MM.1S (cell line): ENCODE measurements around the gene SDE2.
"Not testable (repeated sequence)": the region's sequence is repeated elsewhere in the genome, so short reads cannot be mapped to it uniquely, and the experiment has no call there.

Experiments
- DNase-seq: peaks from one replicate; pipeline ENCODE4 v3.0.0-alpha.2; 2015
- H2AFZ ChIP-seq: fragments of 300-600 bp; sonication (generic); 2 replicates; pipeline ENCODE4 v1.6.0; 2016; ENCODE audit warnings: antibody characterized with exemption, low read length
- H3F3A ChIP-seq: fragments of 300-600 bp; sonication (generic); 2 replicates; pipeline ENCODE4 v1.6.1; 2016; ENCODE audit warnings: mild to moderate bottlenecking, antibody characterized with exemption, low read length, moderate library complexity, mixed read lengths; ENCODE audit not compliant: insufficient read depth
- H3K27ac ChIP-seq: fragments of 300-600 bp; sonication (generic); 2 replicates; pipeline ENCODE4 v1.5.1; 2016; ENCODE audit warnings: mild to moderate bottlenecking, low read length
- H3K27me3 ChIP-seq: fragments of 300-600 bp; sonication (generic); replicated peaks from 2 replicates; pipeline ENCODE4 v1.6.0; 2016; ENCODE audit warnings: low read length; ENCODE audit not compliant: insufficient read depth
- H3K36me3 ChIP-seq: fragments of 300-600 bp; sonication (generic); replicated peaks from 2 replicates; pipeline ENCODE4 v1.6.1; 2016; ENCODE audit warnings: mild to moderate bottlenecking, low read length, mixed read lengths; ENCODE audit not compliant: insufficient read depth
- H3K4me1 ChIP-seq: fragments of 300-600 bp; sonication (generic); 2 replicates; pipeline ENCODE4 v1.6.1; 2016; ENCODE audit warnings: low read length, mixed read lengths
- H3K4me2 ChIP-seq: fragments of 300-600 bp; sonication (generic); 2 replicates; pipeline ENCODE4 v1.6.0; 2016; ENCODE audit warnings: low read depth, low read length
- H3K4me3 ChIP-seq: fragments of 300-600 bp; sonication (generic); 2 replicates; pipeline ENCODE4 v1.5.1; 2016; ENCODE audit warnings: low read length, mixed read lengths
- H3K79me2 ChIP-seq: fragments of 300-600 bp; sonication (generic); 2 replicates; pipeline ENCODE4 v1.6.1; 2016; ENCODE audit warnings: mixed run types, low read length, mixed read lengths
- H3K9ac ChIP-seq: fragments of 300-600 bp; sonication (generic); 2 replicates; pipeline ENCODE4 v1.6.1; 2016; ENCODE audit warnings: low read length, mixed read lengths
- H3K9me2 ChIP-seq: fragments of 300-600 bp; sonication (generic); replicated peaks from 2 replicates; pipeline ENCODE4 v1.6.1; 2016; ENCODE audit warnings: mild to moderate bottlenecking, low read length, mixed read lengths; ENCODE audit not compliant: insufficient read depth
- H3K9me3 ChIP-seq: fragments of 300-600 bp; sonication (generic); replicated peaks from 2 replicates; pipeline ENCODE4 v1.6.1; 2016; ENCODE audit warnings: mild to moderate bottlenecking, low read length, mixed read lengths; ENCODE audit not compliant: insufficient read depth
- H4K20me1 ChIP-seq: fragments of 300-600 bp; sonication (generic); 2 replicates; pipeline ENCODE4 v1.6.1; 2016; ENCODE audit warnings: mild to moderate bottlenecking, low read length, moderate library complexity, mixed read lengths; ENCODE audit not compliant: insufficient read depth
- EZH2 ChIP-seq: fragments of 300-600 bp; sonication (generic); optimal IDR thresholded peaks from 2 replicates; pipeline ENCODE3; 2017; ENCODE audit warnings: low read depth, mild to moderate bottlenecking, antibody characterized with exemption, low read length, mixed read lengths
- EZH2phosphoT487 ChIP-seq: fragments of 300-600 bp; sonication (generic); IDR thresholded peaks from 2 replicates; pipeline ENCODE4 v1.6.1; 2018; ENCODE audit warnings: antibody characterized with exemption, low read length
- TF ChIP-seq, protein P1 (sequence below): fragments of 300-600 bp; sonication (generic); IDR thresholded peaks from 2 replicates; pipeline ENCODE4 v1.5.1; 2016; ENCODE audit warnings: antibody characterized with exemption, low read length, mixed read lengths

The SDE2 gene

DNA sequence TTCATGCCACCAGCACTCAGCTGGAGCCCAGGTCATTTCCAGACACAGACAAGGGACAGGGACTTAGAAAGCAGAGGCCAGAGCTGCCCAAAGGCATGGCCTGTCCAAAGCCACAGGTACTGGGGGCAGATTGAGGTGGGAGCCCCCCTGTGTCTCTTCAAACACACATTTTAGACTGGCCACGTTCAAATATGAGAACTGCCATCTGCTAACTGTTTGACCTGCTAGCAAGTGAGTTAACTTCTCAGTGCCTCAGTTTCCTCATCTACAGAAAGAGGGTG, 57.3 kb downstream of the SDE2 start:
- H3K27me3 ChIP-seq: no peaks in the 10 kb centered on the region
- TF ChIP-seq EZH2: no peak
- no peak for TF ChIP-seq EZH2phosphoT487
- TF ChIP-seq, protein P1, sequence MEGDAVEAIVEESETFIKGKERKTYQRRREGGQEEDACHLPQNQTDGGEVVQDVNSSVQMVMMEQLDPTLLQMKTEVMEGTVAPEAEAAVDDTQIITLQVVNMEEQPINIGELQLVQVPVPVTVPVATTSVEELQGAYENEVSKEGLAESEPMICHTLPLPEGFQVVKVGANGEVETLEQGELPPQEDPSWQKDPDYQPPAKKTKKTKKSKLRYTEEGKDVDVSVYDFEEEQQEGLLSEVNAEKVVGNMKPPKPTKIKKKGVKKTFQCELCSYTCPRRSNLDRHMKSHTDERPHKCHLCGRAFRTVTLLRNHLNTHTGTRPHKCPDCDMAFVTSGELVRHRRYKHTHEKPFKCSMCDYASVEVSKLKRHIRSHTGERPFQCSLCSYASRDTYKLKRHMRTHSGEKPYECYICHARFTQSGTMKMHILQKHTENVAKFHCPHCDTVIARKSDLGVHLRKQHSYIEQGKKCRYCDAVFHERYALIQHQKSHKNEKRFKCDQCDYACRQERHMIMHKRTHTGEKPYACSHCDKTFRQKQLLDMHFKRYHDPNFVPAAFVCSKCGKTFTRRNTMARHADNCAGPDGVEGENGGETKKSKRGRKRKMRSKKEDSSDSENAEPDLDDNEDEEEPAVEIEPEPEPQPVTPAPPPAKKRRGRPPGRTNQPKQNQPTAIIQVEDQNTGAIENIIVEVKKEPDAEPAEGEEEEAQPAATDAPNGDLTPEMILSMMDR: no peak
- no peaks in the 10 kb centered on the region for H3K9me2 ChIP-seq
- peak overlapping the region; percentile 17 for H3K4me3 ChIP-seq
- peaks cover 46% of the 10 kb centered on the region for H3F3A ChIP-seq
- H3K4me2 ChIP-seq: peak overlapping the region; percentile 58
- H2AFZ ChIP-seq: peak overlapping the region; percentile 54
- peaks cover 10% of the 10 kb centered on the region for H3K79me2 ChIP-seq
- no peak for DNase-seq
- H3K36me3 ChIP-seq: no peaks in the 10 kb centered on the region
- H4K20me1 ChIP-seq: no peaks in the 10 kb centered on the region
- H3K4me1 ChIP-seq: peaks cover 59% of the 10 kb centered on the region
- no peaks in the 10 kb centered on the region for H3K9me3 ChIP-seq
- H3K27ac ChIP-seq: peak overlapping the region; percentile 87
- H3K9ac ChIP-seq: peak overlapping the region; percentile 66

DNA sequence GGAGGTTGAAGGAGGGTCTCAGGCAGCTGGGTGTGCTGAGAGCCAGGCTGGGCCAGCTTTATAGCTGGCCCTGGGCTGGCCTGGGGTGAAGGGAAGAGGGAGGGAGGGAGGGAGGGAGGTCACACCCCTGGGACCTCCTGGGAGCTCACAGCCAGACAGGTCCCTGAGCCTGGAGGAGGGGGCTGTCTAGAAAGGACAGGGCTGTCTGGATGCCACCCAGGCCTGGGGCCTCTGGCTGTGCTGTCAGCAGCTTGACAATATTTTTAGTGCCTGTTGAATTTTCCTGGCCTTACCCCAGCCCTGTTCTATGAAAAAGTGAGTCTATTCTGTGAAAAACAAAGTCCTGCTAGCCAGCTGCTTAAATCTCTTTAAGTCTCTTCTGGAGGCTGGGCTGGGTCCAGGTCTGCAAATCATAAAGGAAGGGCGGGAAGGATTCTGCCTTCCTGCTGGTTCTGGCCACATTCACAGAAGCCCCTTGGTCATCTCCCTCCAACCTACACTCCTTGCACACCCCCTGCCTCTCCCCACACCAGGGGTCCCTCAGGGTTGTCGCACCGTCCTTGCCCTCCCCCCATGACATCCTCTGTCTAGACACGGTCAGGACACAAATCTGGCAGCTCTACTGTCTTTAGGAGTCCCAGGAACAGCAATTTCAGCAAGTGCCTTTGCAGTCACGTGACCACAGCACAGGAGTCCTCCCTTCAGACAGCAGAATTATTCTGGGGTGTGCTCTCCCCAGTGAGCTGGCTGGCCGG, 57.8 kb downstream of the SDE2 start, which contains the start of gene LEFTY2:
Gene LEFTY2, minus strand, starts transcription at position 34 of the 755 bp plus-strand sequence. CDS start 80 bp downstream, outside the sequence.
- peak within 1 kb of the TSS; percentile 87 for H3K27ac ChIP-seq
- H3K4me1 ChIP-seq: peaks cover 64% of the 10 kb centered on the region
- peak within 1 kb of the TSS; percentile 58 for H3K4me2 ChIP-seq
- TF ChIP-seq EZH2phosphoT487: no peak
- TF ChIP-seq, protein P1: no peak
- no peak for TF ChIP-seq EZH2
- peak; percentile 94 for DNase-seq
- H4K20me1 ChIP-seq: no peaks in the 10 kb centered on the region
- no peaks in the 10 kb centered on the region for H3K9me2 ChIP-seq
- H3F3A ChIP-seq: peaks cover 51% of the 10 kb centered on the region
- H3K27me3 ChIP-seq: no peaks in the 10 kb centered on the region
- peaks cover 10% of the 10 kb centered on the region for H3K79me2 ChIP-seq
- no peaks in the 10 kb centered on the region for H3K9me3 ChIP-seq
- peak within 1 kb of the TSS; percentile 17 for H3K4me3 ChIP-seq
- no peaks in the 10 kb centered on the region for H3K36me3 ChIP-seq
- H3K9ac ChIP-seq: peak within 1 kb of the TSS; percentile 66
- H2AFZ ChIP-seq: peak within 1 kb of the TSS; percentile 54

DNA sequence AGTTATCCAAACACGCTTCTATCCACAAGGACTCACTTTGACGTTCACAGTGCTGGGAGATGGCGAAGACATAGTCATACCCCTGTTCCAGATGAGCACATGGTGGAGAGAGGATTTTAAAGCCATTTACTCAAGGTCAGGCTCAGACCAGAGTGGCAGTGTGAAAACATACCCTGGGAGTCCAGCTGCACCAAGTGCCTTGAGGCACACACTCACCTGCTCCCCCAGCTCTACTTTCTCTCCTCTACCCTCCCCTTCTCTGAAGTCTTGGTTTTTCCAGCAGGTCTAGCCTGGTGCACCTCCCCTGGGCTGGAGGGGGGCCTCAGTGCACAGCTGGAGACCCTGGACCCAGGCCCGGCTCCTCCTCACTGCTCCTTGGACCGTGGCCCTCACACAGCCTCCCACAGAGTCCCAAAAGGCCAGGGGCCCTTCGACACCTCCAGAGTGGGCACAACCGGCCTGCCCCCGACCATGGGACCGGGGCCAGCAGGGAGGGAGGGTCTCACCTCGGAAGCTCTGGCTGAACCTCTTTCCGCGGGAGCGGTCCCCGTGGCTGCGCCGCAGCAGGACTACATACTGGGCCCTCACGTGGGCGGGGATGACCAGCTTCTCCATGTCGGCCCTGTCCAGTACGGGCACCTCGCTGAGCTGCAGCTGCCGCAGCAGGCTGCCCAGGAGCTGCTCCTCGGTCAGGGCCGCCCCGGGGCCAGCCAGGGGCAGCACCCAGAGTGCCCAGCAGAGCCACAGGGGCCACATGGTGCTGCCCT, 58.6 kb downstream of the SDE2 start:
- H3K27ac ChIP-seq: peak overlapping the region; percentile 87
- no peak for TF ChIP-seq EZH2phosphoT487
- TF ChIP-seq, protein P1: no peak
- no peak for TF ChIP-seq EZH2
- no peaks in the 10 kb centered on the region for H4K20me1 ChIP-seq
- H3K9me2 ChIP-seq: no peaks in the 10 kb centered on the region
- peaks cover 66% of the 10 kb centered on the region for H3K4me1 ChIP-seq
- peak overlapping the region; percentile 66 for H3K9ac ChIP-seq
- no peak overlapping the region; the same call in 1 of the 2 replicates for H3K4me3 ChIP-seq
- H3F3A ChIP-seq: peaks cover 53% of the 10 kb centered on the region
- no peaks in the 10 kb centered on the region for H3K27me3 ChIP-seq
- DNase-seq: peak; percentile 23
- H3K4me2 ChIP-seq: peak overlapping the region; percentile 58
- H3K79me2 ChIP-seq: peaks cover 10% of the 10 kb centered on the region
- no peaks in the 10 kb centered on the region for H3K36me3 ChIP-seq
- H3K9me3 ChIP-seq: no peaks in the 10 kb centered on the region
- peak overlapping the region; percentile 1; the same call in 1 of the 2 replicates for H2AFZ ChIP-seq

DNA sequence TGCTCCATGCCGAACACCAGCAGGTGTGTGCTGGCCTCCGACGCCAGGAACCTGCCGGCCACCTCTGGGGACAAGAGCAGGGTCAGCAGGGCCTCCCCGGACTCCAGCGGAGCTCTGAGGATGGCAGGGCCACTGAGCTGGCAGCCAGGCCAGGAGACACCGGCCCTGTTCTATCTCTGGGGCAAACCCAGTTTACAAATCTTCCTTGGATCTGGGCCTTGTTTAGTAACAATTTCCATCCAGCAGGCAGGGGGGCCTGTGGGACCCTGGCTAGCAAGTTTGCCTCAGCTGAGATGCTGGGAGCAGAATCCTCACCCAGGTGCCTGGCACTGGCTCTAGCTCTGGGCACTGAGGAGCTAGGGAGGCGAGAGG, 59.2 kb downstream of the SDE2 start:
- H4K20me1 ChIP-seq, H3K9ac ChIP-seq, H3K4me3 ChIP-seq, H3K9me2 ChIP-seq, H3K27me3 ChIP-seq, DNase-seq, H3K36me3 ChIP-seq, H3K9me3 ChIP-seq: not testable (repeated sequence)
- H3K4me1 ChIP-seq: peaks cover 59% of the 10 kb centered on the region
- H3K79me2 ChIP-seq: peaks cover 10% of the 10 kb centered on the region
- H3K27ac ChIP-seq: peak overlapping the region; percentile 87; the same call in 1 of the 2 replicates
- H3F3A ChIP-seq: peaks cover 53% of the 10 kb centered on the region
- H3K4me2 ChIP-seq: peak overlapping the region; percentile 58; the same call in 1 of the 2 replicates
- peak overlapping the region; percentile 1; the same call in 1 of the 2 replicates for H2AFZ ChIP-seq
